Osteocyte (in vitro differentiated cells): ENCODE data around the gene FSD1L. TPM values are rescaled to one million over a fixed set of nuclear protein-coding genes. Genes with fewer than 3 reads are reported as not detected.

Experiments
- DNase-seq: peaks from one replicate; pipeline ENCODE4 v3.0.0; 2021; ENCODE audit warnings: mixed read lengths; ENCODE audit not compliant: unreplicated experiment; ENCODE audit errors: extremely low spot score
- H3K27ac Mint-ChIP-seq: one replicate; pipeline ENCODE4 v1.8.0; 2021; ENCODE audit warnings: mild to moderate bottlenecking, mixed read lengths; ENCODE audit not compliant: unreplicated experiment
- H3K27me3 Mint-ChIP-seq: one replicate; pipeline ENCODE4 v1.8.0; 2021; ENCODE audit warnings: mixed read lengths; ENCODE audit not compliant: unreplicated experiment
- H3K36me3 Mint-ChIP-seq: one replicate; pipeline ENCODE4 v1.8.0; 2021; ENCODE audit warnings: mixed read lengths; ENCODE audit not compliant: unreplicated experiment
- H3K4me1 Mint-ChIP-seq: one replicate; pipeline ENCODE4 v1.8.0; 2021; ENCODE audit warnings: mixed read lengths; ENCODE audit not compliant: unreplicated experiment
- H3K4me3 Mint-ChIP-seq: one replicate; pipeline ENCODE4 v1.8.0; 2021; ENCODE audit warnings: mild to moderate bottlenecking, moderate library complexity, mixed read lengths; ENCODE audit not compliant: unreplicated experiment
- H3K9me3 Mint-ChIP-seq: one replicate; pipeline ENCODE4 v1.8.0; 2021; ENCODE audit warnings: mixed read lengths; ENCODE audit not compliant: unreplicated experiment
- total RNA-seq: library from RNA; stranded (reverse); gene quantifications from 2 replicates; pipeline ENCODE4 v1.2.1, GENCODE V29; 2021
- TF ChIP-seq, protein P1 (sequence below): fragments of 200-600 bp; sonication (generic); IDR thresholded peaks from 2 replicates; pipeline ENCODE4 v1.5.0; 2021; ENCODE audit warnings: antibody characterized with exemption, mild to moderate bottlenecking, moderate library complexity

Gene FSD1L
- total RNA-seq, 1 donor from 2014 or later: 6.6 TPM

DNA sequence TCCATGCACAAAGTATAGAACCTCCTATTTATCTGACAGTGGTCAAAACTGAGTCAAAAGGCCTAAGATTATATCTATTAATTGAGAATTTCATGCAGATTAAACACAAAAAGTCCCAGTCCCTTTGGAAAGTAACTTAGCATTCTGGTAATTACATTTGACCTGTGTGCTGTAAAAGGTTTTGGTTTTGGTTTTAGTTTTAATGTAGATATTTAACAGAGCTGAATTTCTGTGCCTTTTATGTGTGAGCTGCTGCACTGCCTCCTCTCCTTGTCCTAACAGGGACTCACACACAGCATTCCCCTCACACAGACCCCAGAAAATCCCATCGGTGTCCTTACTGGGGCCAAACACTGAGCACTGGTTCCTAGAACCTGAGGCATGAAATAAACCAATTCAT is 31.0 kb upstream of the FSD1L start:
- H3K27ac Mint-ChIP-seq: no peak overlapping the region
- H3K27me3 Mint-ChIP-seq: no peaks in the 10 kb centered on the region
- TF ChIP-seq, protein P1, sequence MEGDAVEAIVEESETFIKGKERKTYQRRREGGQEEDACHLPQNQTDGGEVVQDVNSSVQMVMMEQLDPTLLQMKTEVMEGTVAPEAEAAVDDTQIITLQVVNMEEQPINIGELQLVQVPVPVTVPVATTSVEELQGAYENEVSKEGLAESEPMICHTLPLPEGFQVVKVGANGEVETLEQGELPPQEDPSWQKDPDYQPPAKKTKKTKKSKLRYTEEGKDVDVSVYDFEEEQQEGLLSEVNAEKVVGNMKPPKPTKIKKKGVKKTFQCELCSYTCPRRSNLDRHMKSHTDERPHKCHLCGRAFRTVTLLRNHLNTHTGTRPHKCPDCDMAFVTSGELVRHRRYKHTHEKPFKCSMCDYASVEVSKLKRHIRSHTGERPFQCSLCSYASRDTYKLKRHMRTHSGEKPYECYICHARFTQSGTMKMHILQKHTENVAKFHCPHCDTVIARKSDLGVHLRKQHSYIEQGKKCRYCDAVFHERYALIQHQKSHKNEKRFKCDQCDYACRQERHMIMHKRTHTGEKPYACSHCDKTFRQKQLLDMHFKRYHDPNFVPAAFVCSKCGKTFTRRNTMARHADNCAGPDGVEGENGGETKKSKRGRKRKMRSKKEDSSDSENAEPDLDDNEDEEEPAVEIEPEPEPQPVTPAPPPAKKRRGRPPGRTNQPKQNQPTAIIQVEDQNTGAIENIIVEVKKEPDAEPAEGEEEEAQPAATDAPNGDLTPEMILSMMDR: no peak
- H3K9me3 Mint-ChIP-seq: peaks cover under 1% of the 10 kb centered on the region
- H3K36me3 Mint-ChIP-seq: no peaks in the 10 kb centered on the region
- no peak overlapping the region for H3K4me3 Mint-ChIP-seq
- no peak for DNase-seq
- H3K4me1 Mint-ChIP-seq: peaks cover 13% of the 10 kb centered on the region

DNA sequence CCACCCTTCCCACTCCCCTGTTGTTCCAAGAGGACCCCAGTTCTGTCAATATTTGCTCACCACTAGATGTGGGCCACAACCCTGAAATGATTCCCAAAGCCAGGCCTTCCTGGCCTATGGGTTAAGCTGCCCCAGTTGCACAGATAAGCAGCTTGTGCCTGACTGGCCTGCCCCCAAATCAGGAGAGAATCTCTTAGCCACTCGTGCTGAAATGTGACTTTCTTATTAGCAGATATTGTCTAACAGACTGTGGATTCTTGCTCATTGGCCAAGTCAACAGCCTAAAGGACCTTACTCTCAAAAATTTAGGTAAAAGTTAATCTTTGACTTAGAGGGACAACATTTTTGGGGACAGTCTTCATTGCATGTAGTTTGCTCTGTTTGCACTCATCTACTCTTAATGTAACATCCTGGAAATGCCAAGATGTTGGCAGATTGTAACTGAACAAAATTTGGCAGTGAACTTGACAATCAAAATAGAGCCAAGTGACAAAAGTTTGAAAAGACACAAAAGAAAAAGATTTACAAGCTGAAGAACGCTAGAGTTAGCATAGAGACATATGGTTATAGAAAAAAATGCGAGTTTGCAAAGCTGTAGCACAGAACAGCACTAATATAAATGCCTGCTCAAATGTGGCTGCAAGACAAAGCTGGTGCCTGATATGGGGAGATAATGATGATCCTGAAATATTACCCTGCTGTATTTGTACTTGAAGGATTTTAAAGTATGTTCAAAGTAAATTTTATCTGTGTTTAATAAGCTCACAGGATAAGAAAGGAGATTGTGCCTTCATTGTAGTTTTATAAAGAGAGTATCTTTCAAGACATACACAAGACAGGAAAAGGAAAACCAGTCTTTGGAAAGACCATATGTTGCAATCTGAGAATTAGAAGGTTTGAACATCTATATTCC is 29.0 kb upstream of the FSD1L start:
- Mint-ChIP-seq H3K27ac (no peak overlapping the region), H3K9me3 (no peaks in the 10 kb centered on the region), H3K36me3 (no peaks in the 10 kb centered on the region), H3K27me3 (no peaks in the 10 kb centered on the region), H3K4me3 (no peak overlapping the region), H3K4me1 (peaks cover 7% of the 10 kb centered on the region)
- DNase-seq: no peak
- TF ChIP-seq, protein P1: no peak

DNA sequence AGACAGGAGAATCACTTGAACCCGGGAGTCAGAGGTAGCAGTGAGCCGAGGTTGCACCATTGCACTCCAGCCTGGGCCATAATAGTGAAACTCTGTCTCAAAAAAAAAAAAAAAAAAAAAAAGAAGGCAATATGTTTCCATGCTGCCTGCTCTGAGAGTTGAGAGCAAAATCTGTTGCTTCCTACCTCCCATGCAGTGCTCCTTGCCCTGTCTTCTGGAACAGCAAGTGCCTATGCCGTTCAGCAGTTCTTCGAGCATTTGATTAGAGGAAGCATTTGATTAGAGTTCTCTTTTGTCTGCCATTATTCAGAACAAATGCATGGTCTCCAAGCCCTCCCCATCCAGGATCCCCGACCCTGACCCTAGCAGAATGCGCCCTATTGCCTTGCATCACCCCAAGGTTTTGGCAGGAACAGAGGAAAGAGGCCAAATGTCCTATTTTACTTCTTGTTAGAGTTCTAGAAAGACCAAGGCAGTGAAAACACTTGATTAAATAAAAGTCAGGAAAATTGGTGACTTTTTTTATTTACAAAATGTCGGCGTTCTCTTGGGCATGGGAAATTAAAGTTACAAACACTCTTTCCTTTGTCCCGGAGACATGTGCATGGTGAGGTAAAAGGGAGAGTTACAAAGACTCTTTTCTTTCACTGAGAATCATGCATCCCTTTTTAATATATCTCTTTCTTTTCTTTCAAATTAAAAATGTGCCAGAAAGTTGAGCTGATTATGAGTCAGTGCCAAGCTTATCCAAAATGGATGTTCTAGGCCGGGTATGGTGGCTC is 27.8 kb upstream of the FSD1L start:
- H3K36me3 Mint-ChIP-seq: no peaks in the 10 kb centered on the region
- H3K27me3 Mint-ChIP-seq: no peaks in the 10 kb centered on the region
- H3K9me3 Mint-ChIP-seq: no peaks in the 10 kb centered on the region
- peaks cover 4% of the 10 kb centered on the region for H3K4me1 Mint-ChIP-seq
- no peak for DNase-seq
- no peak overlapping the region for H3K4me3 Mint-ChIP-seq
- H3K27ac Mint-ChIP-seq: no peak overlapping the region
- TF ChIP-seq, protein P1: no peak

DNA sequence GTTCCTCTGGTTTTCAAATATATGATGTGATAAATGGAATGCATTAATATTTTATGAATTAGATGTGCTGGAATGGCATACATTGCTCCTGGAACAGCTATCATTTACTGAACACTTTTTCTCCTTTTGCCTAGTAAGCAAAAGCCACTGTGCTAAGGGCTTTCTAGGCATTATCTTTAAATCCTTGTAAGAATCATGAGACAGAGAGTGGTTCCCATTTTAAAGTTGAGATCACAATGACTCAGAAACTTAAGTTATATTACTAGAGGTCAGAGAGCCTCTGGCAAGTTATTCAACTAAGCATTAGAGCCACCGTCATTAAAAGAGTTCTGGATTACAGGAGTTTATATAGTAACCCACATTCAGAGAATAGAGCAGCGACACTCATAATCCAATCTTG is 26.7 kb upstream of the FSD1L start:
- no peaks in the 10 kb centered on the region for H3K9me3 Mint-ChIP-seq
- DNase-seq: no peak
- no peaks in the 10 kb centered on the region for H3K27me3 Mint-ChIP-seq
- H3K36me3 Mint-ChIP-seq: no peaks in the 10 kb centered on the region
- TF ChIP-seq, protein P1: no peak
- H3K27ac Mint-ChIP-seq: no peak overlapping the region
- H3K4me1 Mint-ChIP-seq: no peaks in the 10 kb centered on the region
- no peak overlapping the region for H3K4me3 Mint-ChIP-seq

DNA sequence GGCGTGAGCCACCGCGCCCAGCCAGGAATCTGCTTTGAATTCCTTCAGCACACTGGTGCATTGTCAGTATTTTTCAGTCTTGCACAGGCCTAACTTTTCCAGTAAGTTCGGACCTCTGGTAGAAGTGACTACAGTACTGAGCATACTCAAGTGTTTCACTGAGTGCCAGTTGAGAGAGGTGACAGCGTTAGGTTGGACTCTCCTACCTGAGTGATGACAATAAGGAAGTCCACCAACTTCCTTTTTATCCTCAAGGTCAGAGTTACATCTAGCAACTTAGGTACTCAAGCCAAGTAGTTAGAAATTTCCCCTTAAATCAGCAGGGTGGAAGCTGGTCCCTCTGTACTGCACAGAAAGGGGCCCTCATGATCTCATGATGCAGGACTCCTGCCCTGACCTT is 26.0 kb upstream of the FSD1L start:
- H3K4me1 Mint-ChIP-seq: no peaks in the 10 kb centered on the region

More for the DNA sequence above, 26.0 kb upstream of the FSD1L start:
- no peak for DNase-seq
- H3K4me3 Mint-ChIP-seq: no peak overlapping the region
- H3K9me3 Mint-ChIP-seq: no peaks in the 10 kb centered on the region
- no peak overlapping the region for H3K27ac Mint-ChIP-seq
- no peaks in the 10 kb centered on the region for H3K27me3 Mint-ChIP-seq
- TF ChIP-seq, protein P1: no peak
- no peaks in the 10 kb centered on the region for H3K36me3 Mint-ChIP-seq
